ENCODE data around the gene RAB11FIP2. TPM values are rescaled to one million over a fixed set of nuclear protein-coding genes. Genes with fewer than 3 reads are reported as not detected.

RAB11FIP2 gene
- total RNA-seq, 1 experiment from 2014 or later, result 18.4 TPM

DNA sequence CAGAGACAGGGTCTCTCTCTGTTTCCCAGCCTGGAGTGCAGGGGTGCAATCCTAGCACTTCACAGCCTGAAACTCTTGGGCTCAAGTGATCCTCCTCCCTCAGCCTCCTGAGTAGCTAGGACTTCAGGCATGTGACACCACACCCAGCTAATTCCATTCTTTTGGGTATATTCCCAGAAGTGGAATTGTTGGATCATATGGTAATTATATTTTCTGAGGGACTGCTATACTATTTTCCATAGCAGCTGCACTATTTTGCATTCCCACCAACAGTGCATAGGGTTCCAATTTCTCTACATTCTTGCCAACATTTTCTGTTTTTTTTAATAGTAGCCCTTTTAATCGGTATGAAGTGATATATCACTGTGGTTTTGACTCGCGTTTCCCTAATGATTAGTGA, 30.0 kb upstream of the RAB11FIP2 start:
- Mint-ChIP-seq H3K4me3 (no peak overlapping the region), H3K27me3 (ENCODE audit: low read depth) (no peaks in the 10 kb centered on the region), H3K4me1 (0 out of 4 replicates have a peak, but pooled peaks cover 2% of the 10 kb centered on the region in 2 experiments), H3K27ac (no peak overlapping the region), H3K9me3 (peaks cover 2 to 4% of the 10 kb centered on the region in 2 experiments; a peak in 3 of 5 replicates), H3K36me3 (ENCODE audit: insufficient read depth in 1 of 3, low read depth in 3 of 3) (peaks cover 0 to 4% (median 0%) of the 10 kb centered on the region in 3 experiments; a peak in 1 of 7 replicates)
- no peaks in the 10 kb centered on the region for H3K23me2 ChIP-seq (ENCODE audit: insufficient read length, low read depth, low read length, poor library complexity, severe bottlenecking)
- H4K5ac ChIP-seq (ENCODE audit: insufficient read length, low read depth, low read length), result no peak overlapping the region
- H2BK12ac ChIP-seq (ENCODE audit: insufficient read length, low read depth, low read length), result no peak overlapping the region
- no peak overlapping the region for H3K23ac ChIP-seq (ENCODE audit: insufficient read length, low read depth, low read length)
- no peak overlapping the region for H3K4ac ChIP-seq (ENCODE audit: low read depth, low read length)
- H2BK120ac ChIP-seq (ENCODE audit: low read depth, low read length, poor library complexity, severe bottlenecking), result no peak overlapping the region
- no peak for DNase-seq
- no peak overlapping the region for H4K8ac ChIP-seq (replicated peaks; ENCODE audit: insufficient read length, low read depth, low read length)
- H3K27ac ChIP-seq (ENCODE audit: insufficient read length, low read depth, low read length), result no peak overlapping the region
- H2BK5ac ChIP-seq (ENCODE audit: insufficient read length, low read length), result no peak overlapping the region
- H2BK15ac ChIP-seq (ENCODE audit: low read depth, low read length), result no peak overlapping the region
- H4K91ac ChIP-seq (ENCODE audit: insufficient read length, low read depth, low read length), result no peak overlapping the region
- H3K18ac ChIP-seq (ENCODE audit: insufficient read length, low read depth, low read length), result no peak overlapping the region
- H3K56ac ChIP-seq (ENCODE audit: insufficient read length, low read depth, low read length), result no peak overlapping the region
- no peaks in the 10 kb centered on the region for H3K9me3 ChIP-seq (ENCODE audit: control insufficient read depth, low read depth, low read length)
- no peak overlapping the region for H3K14ac ChIP-seq (ENCODE audit: insufficient read depth, low read length)
- H2AK5ac ChIP-seq (ENCODE audit: insufficient read length, low read length), result no peak overlapping the region
- no peaks in the 10 kb centered on the region for H3K79me2 ChIP-seq (ENCODE audit: insufficient read depth, low read length)
- H3K27me3 ChIP-seq (ENCODE audit: insufficient read depth, low read length), result no peaks in the 10 kb centered on the region
- no peak overlapping the region for H3T11ph ChIP-seq (ENCODE audit: low read length)
- no CpG with 5 or more reads among the region's 3 CpGs for WGBS (ENCODE audit: extremely low coverage, insufficient read length, low lambda C conversion rate)
- H2AFZ ChIP-seq (ENCODE audit: low read length), result no peak overlapping the region
- H3K9ac ChIP-seq (ENCODE audit: extremely low read depth, insufficient read length, low read length), result no peak overlapping the region
- no peak overlapping the region for H2BK20ac ChIP-seq (ENCODE audit: low read depth, low read length, poor library complexity, severe bottlenecking)
- H3K4me1 ChIP-seq (ENCODE audit: insufficient read depth, low read length), result no peaks in the 10 kb centered on the region
- H4K20me1 ChIP-seq (ENCODE audit: control insufficient read depth, insufficient read depth, insufficient read length), result no peaks in the 10 kb centered on the region
- TF ChIP-seq, protein P1, sequence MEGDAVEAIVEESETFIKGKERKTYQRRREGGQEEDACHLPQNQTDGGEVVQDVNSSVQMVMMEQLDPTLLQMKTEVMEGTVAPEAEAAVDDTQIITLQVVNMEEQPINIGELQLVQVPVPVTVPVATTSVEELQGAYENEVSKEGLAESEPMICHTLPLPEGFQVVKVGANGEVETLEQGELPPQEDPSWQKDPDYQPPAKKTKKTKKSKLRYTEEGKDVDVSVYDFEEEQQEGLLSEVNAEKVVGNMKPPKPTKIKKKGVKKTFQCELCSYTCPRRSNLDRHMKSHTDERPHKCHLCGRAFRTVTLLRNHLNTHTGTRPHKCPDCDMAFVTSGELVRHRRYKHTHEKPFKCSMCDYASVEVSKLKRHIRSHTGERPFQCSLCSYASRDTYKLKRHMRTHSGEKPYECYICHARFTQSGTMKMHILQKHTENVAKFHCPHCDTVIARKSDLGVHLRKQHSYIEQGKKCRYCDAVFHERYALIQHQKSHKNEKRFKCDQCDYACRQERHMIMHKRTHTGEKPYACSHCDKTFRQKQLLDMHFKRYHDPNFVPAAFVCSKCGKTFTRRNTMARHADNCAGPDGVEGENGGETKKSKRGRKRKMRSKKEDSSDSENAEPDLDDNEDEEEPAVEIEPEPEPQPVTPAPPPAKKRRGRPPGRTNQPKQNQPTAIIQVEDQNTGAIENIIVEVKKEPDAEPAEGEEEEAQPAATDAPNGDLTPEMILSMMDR (conservative IDR thresholded peaks at IDR 0.05), result no peak
- H3K4me2 ChIP-seq (ENCODE audit: insufficient read depth, insufficient read length, low read length), result no peak overlapping the region
- H3K79me1 ChIP-seq (ENCODE audit: insufficient read depth, low read depth, low read length, poor library complexity, severe bottlenecking), result no peaks in the 10 kb centered on the region
